Duodenal mucosa (tissue), 2 donors: Measurements from ENCODE around the gene MRGPRD.

ENCODE experiments used
- H3K27ac ChIP-seq: one replicate; pipeline ENCODE4 v1.7.0; 2013; ENCODE audit warnings: low read depth, low read length
- H3K27me3 ChIP-seq, 2 donors: one replicate each; pipeline ENCODE4 v1.7.0; 2013; ENCODE audit warnings: low read length in 2 of 2, control low read depth in 1 of 2; ENCODE audit not compliant: insufficient read depth in 2 of 2, control insufficient read depth in 1 of 2
- H3K36me3 ChIP-seq, 2 donors: one replicate each; pipeline ENCODE4 v1.7.0; 2013; ENCODE audit warnings: low read length in 2 of 2, control low read depth in 1 of 2; ENCODE audit not compliant: insufficient read depth in 2 of 2, control insufficient read depth in 1 of 2
- H3K4me1 ChIP-seq, 2 donors: one replicate each; pipeline ENCODE4 v1.7.0; 2013; ENCODE audit warnings: low read length in 2 of 2, control low read depth in 1 of 2; ENCODE audit not compliant: insufficient read depth in 2 of 2, control insufficient read depth in 1 of 2
- H3K4me3 ChIP-seq, 2 donors: one replicate each; pipeline ENCODE4 v1.7.0; 2013; ENCODE audit warnings: low read length in 2 of 2, low read depth in 1 of 2
- H3K9ac ChIP-seq, 2 donors: one replicate each; pipeline ENCODE4 v1.7.0; 2013; ENCODE audit warnings: low read length in 2 of 2, low read depth in 1 of 2
- H3K9me3 ChIP-seq, 2 donors: one replicate each; pipeline ENCODE4 v1.7.0; 2013; ENCODE audit warnings: low read length in 2 of 2, control low read depth in 1 of 2; ENCODE audit not compliant: control insufficient read depth in 1 of 2

MRGPRD gene

DNA sequence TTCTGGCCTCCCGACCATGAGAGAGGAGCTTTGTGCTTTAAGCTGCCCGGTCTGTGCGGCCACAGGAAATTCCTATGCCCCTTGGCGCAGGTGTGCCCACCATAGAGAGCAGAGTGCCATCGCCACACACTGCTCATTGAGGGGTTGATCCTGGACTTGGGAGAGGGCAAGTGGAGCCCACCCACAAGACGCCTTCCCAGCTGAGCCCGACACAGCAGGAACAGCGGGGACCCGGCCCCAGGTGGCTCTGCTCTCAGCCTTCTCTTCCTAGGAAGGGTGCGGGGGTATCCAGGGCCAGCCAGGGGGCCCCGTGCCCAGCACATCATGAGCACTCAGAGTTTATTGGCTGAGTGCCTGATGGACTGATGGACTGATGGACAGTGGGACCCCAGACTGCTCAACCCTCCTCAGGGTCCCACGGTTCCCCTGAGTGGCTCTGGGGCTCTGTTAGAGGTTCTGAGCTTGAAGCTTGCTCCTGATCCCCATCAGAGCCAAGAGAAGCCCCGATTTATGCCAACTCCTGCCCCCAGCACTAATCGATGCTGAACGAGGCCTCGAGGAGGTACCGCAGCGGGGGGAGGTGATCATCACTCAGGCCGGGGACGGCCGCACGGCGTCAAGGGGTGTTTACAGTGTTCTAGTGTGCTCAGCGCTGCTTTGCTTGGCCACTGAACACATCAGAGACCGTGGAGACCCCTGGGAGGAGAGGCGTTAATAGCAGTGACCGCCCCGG is 13.5 kb upstream of the MRGPRD start:
- Histone ChIP-seq H3K4me1 (no peaks in the 10 kb centered on the region), H3K4me3 (no peak overlapping the region), H3K27ac (no peak overlapping the region), H3K27me3 (peaks cover 8 to 17% of the 10 kb centered on the region in 2 donors), H3K36me3 (no peaks in the 10 kb centered on the region), H3K9me3 (no peaks in the 10 kb centered on the region), H3K9ac (no peak overlapping the region)

DNA sequence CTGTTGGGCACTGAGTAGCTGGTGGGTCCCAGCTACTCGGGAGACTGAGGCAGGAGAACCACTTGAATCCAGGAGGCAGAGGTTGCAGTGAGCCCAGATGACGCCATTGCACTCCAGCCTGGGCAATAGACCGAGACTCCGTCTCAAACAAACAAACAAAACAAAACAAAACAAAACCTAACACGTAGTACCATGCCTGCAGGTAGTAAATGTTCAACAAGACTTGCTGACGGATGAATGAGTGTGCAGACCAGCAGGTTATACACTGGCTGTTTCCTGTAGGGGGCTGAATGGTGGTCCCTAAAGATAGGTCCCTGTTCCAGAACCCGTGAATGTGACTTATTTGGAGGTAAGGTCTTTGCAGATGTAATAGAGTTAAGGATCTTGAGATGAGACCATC is 12.8 kb upstream of the MRGPRD start:
- Histone ChIP-seq H3K4me3 (no peak overlapping the region), H3K4me1 (no peaks in the 10 kb centered on the region), H3K36me3 (no peaks in the 10 kb centered on the region), H3K9ac (no peak overlapping the region), H3K27me3 (peaks cover 8 to 17% of the 10 kb centered on the region in 2 donors), H3K27ac (no peak overlapping the region), H3K9me3 (no peaks in the 10 kb centered on the region)

DNA sequence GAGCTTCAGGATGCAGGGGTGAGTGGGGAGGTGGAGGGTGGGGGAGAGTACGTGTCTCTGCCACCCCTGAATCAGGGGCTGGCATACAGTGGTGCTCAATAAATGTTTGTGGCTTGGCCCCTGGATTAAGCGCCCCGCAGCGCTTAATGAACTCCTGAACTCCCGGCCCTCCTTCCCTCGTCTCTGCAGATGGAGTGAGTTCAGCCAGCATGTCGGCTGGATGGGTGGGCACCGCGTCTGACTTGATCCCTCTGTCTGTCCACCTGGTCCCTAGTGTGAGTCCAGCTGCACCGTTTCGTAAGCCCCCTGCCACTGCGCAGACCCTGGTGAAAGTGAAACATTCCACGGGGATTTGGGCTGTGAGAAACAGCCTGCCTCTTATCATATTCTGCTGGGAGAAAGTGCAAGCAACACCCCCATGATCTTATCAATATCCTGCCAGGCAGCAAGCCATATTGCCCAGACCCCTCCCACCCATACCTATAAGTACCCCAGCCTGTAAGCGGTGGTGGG is 12.0 kb upstream of the MRGPRD start:
- Histone ChIP-seq H3K36me3 (no peaks in the 10 kb centered on the region), H3K4me3 (no peak overlapping the region), H3K9me3 (no peaks in the 10 kb centered on the region), H3K4me1 (no peaks in the 10 kb centered on the region), H3K9ac (no peak overlapping the region), H3K27ac (no peak overlapping the region), H3K27me3 (peaks cover 8 to 17% of the 10 kb centered on the region in 2 donors)

DNA sequence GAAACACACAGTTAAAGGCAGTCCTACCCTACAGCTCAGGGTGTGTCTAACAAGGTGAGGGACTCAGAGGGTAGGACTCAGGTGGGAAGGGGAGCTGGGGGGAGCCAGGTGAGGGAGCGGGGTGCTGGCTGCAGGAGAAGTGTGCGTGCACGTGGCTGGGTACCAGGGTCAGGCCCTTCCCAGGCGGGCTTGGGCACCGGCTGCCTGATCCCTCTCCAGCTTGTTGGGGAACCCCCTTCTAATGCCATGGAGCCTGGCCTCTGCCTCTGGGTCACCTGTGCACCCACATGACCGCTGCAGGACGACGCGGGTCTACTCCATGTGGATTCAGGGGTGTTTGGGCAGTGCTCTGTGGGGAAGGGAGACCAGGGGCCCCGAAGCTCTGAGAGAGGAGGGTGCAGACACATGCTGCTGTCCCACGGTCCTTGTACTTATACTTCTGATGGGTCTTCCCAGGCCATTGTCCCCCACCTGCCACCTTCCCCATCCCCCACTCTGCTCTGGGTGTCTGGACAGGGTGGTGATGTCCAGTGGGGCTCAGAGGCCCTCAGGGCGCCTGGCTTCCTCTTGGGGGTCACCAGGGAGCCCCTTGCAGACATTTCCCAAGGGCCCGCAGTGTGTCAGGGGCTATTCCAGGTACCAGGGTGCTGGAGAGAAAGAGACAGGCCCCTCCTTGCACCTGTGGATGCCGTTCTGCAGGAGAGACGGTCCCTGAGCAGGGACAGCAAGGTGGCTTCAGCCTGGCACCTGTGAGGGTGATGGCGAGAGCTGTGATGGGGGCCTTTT is 10.4 kb upstream of the MRGPRD start:
- Histone ChIP-seq H3K9me3 (no peaks in the 10 kb centered on the region), H3K4me3 (no peak overlapping the region), H3K9ac (no peak overlapping the region), H3K36me3 (no peaks in the 10 kb centered on the region), H3K4me1 (no peaks in the 10 kb centered on the region), H3K27me3 (peaks cover 8 to 17% of the 10 kb centered on the region in 2 donors), H3K27ac (no peak overlapping the region)

DNA sequence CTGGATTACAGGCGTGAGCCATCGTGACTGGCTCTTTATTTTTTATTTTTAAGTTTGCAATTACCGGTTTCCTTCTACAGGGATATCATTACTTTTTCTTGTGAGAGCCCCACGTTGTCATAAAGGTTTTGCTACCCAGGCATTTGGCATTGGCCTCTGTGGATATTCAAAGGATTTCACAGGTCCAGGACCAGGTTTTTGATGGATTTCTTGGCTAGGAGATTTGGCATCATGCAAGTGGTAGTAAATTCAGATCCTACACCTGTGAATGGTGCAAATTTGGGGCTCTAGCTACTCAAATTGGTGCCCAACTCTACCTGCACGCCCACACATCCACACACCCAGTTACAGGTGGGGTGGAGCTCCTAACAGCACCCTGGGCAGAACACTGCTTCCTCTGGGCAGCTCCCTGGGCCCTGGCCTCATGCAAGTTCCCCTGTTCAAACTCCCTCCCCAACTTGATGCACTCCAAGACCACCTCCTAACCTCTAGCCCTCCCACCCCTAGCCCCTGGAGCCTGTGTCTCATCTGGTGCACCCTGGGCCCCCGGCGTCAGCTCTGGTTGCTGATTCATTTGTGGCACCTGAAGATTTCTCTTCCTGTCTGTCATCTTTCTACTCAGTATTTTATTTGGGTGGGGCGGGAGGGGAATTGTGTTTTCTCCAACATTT is 9.3 kb upstream of the MRGPRD start:
- no peak overlapping the region for H3K4me3 ChIP-seq
- no peaks in the 10 kb centered on the region for H3K9me3 ChIP-seq
- no peaks in the 10 kb centered on the region for H3K4me1 ChIP-seq
- no peaks in the 10 kb centered on the region for H3K36me3 ChIP-seq
- H3K27me3 ChIP-seq: peaks cover 8 to 17% of the 10 kb centered on the region in 2 donors
- H3K27ac ChIP-seq: no peak overlapping the region
- no peak overlapping the region for H3K9ac ChIP-seq

DNA sequence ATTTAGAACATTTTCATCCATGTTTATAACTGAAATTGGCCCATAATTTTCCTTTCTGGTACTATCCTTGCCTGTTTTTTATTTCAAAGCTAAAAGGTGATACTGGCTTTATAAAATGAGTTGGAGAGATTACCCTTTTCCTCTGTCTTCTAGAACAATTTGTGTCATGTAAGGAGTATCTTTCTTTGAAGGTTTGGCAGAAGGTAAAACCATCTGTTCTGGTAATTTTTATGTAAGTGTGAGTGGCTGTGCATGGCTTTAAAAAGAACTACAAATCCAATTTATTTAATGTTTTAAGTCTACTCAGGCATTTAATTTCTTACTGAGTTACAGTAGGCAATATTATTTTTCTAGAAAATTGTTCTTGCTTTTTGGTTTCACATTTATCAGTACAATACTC is 7.7 kb upstream of the MRGPRD start:
- H3K4me3 ChIP-seq: no peak overlapping the region
- no peaks in the 10 kb centered on the region for H3K4me1 ChIP-seq
- H3K27ac ChIP-seq: no peak overlapping the region
- no peaks in the 10 kb centered on the region for H3K36me3 ChIP-seq
- H3K9me3 ChIP-seq: no peaks in the 10 kb centered on the region
- no peak overlapping the region for H3K9ac ChIP-seq
- peaks cover 8 to 17% of the 10 kb centered on the region in 2 donors for H3K27me3 ChIP-seq

DNA sequence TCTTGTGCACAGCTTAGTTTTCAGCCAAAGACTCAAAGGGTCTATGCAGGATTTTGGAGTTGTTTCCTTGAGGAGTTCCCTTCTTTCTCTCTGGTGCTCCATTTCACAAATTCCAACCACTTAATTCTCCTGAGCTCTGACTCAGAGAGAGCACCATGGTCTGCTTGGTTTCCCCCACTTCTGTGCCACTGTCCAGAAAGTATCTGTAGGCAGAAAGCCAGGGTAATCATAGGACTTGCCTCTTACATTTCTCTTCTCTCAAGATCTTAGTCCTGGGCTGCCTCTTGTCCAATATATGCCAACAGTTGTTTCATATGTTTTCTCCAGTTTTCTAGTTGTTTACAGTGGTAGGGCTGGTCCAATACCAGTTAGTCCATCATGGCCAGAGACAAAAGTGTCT is 6.4 kb upstream of the MRGPRD start:
- Histone ChIP-seq H3K4me1 (no peaks in the 10 kb centered on the region), H3K36me3 (no peaks in the 10 kb centered on the region), H3K4me3 (no peak overlapping the region), H3K27ac (no peak overlapping the region), H3K27me3 (peaks cover 3 to 12% of the 10 kb centered on the region in 2 donors), H3K9me3 (no peaks in the 10 kb centered on the region), H3K9ac (no peak overlapping the region)

DNA sequence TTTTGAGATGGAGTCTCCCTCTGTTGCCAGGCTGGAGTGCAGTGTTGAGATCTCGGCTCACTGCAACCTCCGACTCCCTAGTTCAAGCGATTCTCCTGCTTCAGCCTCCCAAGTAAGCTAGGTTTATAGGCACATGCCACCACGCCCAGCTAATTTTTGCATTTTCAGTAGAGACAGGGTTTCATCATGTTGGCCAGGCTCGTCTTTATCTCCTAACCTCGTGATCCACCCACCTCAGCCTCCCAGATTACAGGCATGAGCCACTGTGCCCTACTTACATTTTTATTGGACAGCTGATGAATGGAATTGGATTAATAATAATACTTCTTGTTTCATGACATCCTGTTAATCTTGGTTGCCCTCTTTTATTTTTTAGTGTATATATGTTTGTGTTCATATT is 3.0 kb upstream of the MRGPRD start:
- no peak overlapping the region for H3K4me3 ChIP-seq
- no peaks in the 10 kb centered on the region for H3K4me1 ChIP-seq
- no peak overlapping the region for H3K27ac ChIP-seq
- no peaks in the 10 kb centered on the region for H3K9me3 ChIP-seq
- H3K36me3 ChIP-seq: no peaks in the 10 kb centered on the region
- no peak overlapping the region for H3K9ac ChIP-seq
- peaks cover 0 to 3% of the 10 kb centered on the region in 2 donors for H3K27me3 ChIP-seq

DNA sequence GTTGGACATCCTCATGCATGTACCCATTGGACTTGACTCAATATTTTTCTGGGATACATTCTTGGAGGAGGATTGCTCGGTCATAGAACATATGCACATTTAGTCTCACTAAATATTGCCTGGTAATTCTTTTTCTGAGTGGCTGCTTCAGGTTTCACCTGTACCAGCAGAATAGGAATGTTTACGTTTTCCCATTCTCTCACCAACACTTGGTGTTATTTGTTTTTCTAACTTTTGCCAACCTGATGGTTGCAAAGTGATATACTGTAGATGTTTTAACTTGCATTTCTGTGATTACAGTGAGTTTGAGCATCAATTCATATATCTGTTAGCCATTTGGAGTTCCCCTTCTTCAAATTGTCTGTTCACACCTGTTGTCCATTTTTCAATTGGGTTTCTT is 1.3 kb upstream of the MRGPRD start:
- H3K36me3 ChIP-seq: no peaks in the 10 kb centered on the region
- no peaks in the 10 kb centered on the region for H3K9me3 ChIP-seq
- H3K27me3 ChIP-seq: peaks cover 0 to 3% of the 10 kb centered on the region in 2 donors
- H3K9ac ChIP-seq: no peak overlapping the region
- H3K27ac ChIP-seq: no peak overlapping the region
- no peaks in the 10 kb centered on the region for H3K4me1 ChIP-seq
- H3K4me3 ChIP-seq: no peak overlapping the region
